T-helper 2 cell (primary cell): ENCODE data around the gene FARP2.
"Not testable (repeated sequence)": the region's sequence is repeated elsewhere in the genome, so short reads cannot be mapped to it uniquely, and the experiment has no call there.

ENCODE experiments used
- DNase-seq, 5 experiments: peaks; one replicate each; pipeline versions ENCODE4 v3.0.0 to v3.0.0-alpha.2; 2012 to 2022

Gene FARP2

DNA sequence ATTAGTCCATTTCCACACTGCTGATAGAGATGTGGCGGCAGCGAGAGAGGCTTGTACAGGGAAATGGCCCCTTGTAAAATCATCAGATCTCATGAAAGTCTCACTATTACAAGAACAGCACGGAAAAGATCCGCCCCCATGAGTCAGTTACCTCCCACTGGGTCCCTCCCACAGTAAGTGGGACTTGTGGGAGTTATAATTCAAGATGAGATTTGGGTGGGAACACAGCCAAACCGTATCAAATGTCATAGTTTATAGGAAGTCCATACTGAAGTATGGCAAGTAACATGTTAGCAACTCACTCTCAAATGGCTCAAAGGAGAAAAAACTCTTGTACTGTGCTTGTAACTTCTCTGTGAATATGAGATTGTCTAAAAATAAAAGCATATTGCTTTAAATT, 56.1 kb downstream of the FARP2 start:
- DNase-seq, result no peak

DNA sequence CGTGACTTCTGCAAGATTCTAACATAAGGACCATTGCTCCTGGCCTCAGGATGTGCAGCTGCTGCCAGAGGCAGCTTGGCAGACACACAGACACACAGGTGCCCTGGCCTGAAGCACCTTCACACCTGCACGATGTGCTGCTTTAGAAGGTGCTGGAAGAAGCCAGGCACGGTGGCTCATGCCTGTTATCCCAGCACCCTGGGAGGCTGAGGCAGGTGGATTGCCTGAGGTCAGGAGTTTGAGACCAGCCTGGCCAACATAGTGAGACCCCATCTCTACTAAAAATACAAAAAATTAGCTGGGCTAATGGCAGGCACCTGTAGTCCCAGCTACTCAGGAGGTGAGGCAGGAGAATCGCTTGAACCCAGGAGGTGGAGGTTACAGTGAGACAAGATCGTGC, 57.4 kb downstream of the FARP2 start:
- not testable (repeated sequence) for DNase-seq

DNA sequence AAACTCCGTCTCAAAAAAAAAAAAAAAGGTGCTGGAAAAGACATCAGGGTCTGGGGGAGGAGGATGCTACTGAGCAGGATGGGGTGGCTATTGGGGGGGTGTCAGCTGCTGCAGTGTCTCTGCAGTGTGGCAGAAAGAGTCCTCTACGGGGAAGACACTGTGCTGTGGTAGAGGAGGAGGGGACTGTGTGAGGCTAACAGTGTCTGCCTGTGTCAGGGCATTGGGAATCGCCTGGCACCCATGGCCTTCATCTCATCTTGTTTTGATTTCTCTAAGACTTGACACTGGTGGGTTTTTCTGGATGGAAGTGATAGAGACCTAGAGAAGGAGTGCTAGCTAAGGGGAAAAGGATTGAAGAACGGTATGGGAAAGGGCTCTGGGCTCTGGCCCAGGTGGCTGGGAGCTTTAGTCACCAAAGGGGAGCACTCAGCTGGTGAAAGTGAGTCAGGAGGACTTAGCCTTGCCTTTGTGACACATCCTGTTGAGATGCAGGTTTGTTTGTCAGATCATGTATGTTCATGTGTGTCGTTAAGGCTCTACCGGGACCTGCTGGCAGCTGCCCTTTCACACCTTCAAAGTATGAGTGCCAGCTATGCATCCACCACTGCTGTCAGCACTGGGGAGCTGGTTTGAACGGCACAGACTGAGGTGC, 58.0 kb downstream of the FARP2 start:
- DNase-seq, result no peak

DNA sequence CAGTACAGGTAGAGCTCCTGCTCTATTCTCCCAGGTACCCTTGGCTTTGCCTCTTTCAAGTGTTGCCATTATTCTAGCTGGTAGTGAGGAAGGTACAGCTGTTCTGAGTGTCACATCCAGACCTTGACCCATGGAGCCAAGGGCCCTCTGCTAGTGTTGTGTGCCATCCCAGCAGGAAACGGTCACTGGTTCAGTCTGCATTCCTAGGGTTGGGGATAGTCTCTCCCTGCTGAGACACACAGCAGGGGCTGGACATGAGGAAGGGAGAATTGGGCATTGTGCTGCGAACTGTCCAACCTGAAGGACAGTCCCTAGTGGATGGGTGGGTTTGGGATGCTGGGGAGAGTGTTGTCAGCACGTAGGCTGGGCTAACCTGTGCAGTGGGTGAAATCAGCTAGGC, 59.1 kb downstream of the FARP2 start:
- DNase-seq, result no peak

DNA sequence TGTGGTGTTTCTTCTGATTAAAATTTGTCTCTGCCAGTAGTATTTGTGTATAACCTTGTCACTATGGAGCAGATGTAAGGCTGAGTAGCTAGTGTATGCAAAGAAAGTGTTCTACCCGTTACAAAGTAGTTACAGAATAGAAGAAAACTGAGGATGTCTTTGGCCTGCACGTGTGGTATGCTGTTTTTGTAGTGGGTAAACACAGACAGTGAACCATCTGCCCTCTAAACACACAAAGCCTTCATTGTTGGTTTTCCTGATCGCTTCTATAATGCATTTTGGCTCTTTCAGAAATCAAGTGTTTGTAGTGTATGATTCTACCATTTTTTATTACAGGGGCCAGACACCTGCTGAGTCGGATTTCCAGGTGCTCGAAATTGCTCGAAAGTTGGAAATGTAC, 61.5 kb downstream of the FARP2 start:
- no peak for DNase-seq

DNA sequence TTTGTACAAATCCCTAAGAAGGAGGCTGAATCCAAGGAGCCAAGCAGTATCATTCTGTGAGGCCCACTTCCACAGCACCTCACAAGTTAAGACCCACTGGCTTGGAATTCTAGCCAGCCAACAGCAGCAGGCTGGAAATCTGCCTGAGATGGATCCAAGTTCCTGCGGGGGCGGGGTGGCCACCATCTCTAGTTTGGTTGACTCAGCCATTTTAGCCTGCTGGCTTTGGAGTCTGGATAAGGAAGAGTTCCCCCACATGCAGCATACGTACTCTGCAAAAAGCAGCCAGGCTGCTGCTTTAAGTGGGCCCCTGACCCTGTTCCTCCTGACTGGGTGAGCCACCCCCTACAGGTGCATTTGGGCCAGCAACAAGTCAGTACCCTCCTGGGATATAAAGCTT, 65.2 kb downstream of the FARP2 start:
- DNase-seq, result no peak

DNA sequence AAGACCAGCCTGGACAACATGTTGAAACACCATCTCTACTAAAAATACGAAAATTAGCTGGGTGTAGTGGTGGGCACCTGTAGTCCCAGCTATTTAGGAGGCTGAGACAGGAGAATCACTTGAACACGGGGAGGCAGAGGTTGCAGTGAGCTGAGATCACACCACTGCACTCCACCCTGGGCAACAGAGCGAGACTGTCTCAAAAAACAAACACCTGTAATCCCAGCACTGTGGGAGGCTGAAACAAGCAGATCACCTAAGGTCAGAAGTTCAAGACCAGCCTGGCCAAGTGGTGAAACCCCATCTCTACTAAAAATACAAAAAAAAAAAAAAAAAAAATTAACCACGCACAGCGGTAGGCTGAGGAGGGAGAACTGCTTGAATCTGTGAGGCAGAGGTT, 65.9 kb downstream of the FARP2 start:
- not testable (repeated sequence) for DNase-seq

DNA sequence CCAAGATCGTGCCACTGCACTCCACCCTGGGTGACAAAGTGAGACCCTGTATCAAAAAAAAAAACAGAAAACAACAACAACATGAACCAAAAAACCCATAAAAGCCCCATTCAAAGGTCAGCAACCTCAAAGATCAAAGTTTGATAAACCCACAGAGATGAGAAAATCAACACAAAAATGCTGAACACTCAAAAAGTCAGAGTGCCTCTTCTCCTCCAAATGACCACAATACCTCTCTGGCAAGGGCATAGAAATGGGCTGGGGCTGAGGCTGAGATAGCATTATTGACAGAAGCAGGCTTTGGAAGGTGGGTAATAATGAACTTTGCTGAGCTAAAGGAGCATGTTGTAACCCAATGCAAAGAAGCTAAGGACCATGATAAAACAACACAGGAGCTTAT, 66.3 kb downstream of the FARP2 start:
- no peak for DNase-seq

DNA sequence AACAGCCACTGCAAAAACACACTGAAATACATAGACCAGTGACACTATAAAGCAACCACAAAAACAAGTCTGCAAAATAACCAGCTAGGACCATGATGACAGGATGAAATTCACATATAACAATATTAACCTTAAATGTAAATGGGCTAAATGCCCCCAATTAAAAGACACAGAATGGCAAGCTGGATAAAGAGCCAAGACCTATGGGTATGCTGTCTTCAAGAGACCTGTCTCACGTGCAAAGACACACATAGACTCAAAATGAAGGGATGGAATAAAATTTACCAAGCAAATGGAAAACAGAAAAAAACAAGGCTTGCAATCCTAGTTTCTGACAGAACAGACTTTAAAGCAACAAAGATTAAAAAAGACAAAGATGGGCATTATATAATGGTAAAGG, 67.4 kb downstream of the FARP2 start:
- not testable (repeated sequence) for DNase-seq

DNA sequence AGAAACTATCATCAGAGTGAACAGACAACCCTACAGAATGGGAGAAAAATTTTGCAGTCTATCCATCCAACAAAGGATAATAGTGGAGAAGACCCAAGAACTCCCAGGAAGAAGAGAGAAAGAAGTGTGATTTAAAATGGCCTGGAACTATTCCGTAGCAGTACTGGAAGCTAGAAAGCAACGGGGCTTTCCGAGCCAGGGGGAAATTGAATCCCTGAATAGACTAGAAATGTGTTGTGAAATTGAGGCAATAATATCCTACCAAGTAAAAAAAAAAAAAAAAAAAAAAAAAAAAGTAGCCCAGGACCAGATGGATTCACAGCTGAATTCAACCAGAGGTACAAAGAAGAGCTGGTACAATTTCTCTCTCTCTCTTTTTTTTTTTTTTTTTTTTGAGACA, 69.3 kb downstream of the FARP2 start:
- DNase-seq, result no peak

DNA sequence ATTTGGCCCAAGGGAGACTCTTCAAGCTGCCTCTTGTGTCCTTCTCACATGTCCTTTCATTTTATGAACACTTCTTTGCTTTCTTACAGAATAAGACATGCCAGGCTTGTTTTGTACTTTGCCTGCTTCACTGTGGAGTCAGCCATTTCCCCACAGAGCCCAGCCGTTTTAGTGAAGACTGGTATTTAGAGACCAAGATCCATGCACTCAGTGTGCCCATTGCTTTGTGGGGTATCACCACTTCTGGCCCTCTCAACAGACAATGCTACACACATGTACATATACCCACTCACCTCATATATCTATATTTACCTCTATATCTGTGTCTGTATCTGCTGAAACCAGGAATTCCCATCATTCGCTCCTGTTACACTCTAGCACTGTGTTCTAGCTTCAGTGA, 74.1 kb downstream of the FARP2 start:
- no peak for DNase-seq

DNA sequence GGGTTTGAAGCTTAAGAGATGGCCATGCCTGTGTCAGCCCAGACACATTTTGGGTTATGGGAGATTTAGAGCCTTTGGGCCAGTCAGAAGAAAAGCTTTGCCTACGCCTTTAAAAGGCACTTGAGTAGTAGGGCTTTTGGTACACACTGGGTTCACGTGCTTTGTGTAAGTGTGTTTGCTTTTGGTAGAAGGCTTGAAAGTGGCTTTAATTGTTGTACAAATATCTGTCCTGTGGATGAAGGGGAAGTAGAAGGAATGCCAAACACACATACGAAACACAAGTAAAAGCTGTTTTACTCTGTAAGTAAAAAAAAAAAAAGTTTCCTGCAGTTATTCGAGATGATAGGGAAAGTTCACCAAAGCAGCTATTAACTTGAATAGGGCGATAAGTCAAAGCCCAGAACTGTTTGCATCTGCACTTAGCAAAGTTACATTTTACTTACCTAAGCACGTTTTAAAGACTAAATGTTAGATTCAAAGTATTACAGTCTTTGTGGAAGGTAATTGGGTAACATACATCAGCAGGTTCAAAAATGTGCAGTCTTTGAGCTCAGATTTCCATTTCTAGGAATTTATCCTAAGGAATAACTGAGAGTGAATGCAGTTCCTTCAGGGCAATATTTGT, 76.9 kb downstream of the FARP2 start:
- DNase-seq, result no peak

DNA sequence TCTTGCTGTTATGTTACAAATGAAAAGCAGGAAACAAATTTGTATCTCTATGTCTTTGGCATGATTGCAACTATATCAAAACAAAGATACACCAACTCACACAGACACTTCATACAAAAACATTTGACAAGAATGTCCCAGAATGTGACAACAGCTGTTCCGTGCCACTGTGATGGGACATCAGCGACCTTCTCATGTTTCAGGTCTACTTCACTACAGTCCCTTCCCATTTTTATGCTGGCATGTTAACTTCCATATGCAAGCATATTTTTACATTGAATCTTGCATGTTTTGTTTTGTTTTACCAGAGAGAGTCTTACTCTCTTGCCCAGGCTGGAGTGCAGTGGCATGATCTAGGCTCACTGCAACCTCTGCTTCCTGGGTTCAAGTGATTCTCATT, 81.1 kb downstream of the FARP2 start:
- DNase-seq, result no peak

DNA sequence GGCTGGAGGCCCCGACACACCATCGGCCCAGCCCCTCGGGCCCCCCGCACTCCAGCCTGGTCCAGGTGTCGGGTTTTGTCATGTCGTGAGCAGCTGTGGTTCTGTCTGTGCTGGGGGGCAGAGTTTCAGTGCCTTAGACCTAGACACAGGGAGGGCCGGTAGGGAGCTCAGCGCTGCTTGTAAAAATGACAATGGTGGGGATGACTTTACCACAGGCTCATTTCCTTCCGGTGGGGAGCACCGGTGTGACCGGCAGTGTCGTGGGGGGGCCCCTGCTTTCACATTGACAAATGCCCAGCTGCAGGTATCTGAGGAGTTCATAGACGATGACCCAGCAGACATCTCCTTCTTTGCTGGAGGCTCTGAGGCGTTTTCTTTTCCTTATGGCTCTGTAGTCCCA, 85.4 kb downstream of the FARP2 start:
- DNase-seq, result no peak

DNA sequence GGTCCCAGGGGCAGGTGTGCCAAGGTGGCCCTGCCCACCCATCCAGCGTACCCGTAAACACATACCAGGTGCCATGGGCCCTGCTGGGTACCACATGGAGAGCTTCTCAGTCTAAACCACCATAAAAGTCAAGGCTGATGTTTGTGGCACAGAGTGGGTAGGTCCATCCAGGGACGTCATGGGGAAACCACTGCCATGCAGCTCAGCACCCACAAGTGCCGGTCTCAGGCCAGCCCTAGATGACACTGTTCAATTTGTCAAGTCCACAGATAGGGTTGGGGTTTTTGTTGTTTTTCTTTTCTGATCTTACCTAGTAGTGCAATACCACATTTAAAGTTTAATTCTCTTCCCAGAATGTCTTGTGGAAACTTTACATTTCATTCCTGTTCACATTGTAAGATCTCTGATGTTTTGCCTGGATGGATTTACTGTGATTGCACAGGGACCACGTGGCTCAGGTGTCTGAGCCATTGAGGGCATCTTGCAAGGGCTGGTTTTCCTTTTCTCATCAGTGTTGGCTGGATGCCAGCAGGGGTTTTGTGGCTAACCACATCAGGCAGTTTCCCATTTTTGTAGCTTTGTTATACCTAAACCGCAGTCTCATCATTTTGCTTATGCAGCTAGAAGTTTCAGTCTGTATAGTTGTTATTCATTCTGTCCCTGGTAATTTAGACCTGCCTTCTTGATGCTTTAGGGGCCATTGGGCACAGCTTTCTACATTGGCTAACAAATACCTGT, 87.6 kb downstream of the FARP2 start:
- DNase-seq, result peak; percentile 52 to 96 (median 85)

DNA sequence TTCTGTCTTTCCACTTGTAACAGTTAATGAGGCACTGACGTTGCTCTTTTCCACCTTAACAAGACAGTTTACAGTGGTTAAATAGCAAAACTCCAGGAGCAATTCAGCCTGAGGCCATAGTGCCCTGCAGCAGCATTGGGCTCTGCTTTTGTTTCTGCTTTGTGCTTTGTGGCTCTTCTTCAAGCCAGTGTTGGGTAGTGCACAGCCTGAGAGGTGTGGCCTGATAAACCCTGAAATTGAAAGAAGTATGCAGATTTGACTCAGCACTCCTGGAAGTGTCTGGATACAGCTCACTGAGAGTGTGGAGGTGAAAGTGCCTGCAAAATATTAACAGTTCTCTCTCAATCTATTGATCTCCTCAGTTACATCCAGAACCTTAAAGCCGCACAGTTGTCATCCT, 89.3 kb downstream of the FARP2 start:
- peak in 1 of 5 experiments; percentile 85 for DNase-seq

DNA sequence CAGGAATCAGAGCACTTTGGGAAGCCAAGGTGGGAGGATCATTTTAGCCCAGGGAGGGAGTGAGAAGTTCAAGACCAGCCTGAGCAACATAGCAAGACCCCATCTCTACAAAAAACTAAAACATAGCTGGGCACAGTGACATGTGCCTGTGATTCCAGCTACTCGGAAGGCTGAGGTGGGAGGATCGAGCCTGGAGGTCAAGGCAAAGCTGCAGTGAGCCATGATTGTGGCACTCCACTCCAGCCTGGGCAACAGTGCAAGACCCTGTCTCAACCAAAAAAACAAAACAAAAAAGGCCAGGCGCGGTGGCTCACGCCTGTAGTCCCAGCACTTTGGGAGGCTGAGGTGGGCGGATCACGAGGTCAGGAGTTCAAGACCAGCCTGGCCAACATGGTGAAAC, 94.0 kb downstream of the FARP2 start:
- DNase-seq, result not testable (repeated sequence)

DNA sequence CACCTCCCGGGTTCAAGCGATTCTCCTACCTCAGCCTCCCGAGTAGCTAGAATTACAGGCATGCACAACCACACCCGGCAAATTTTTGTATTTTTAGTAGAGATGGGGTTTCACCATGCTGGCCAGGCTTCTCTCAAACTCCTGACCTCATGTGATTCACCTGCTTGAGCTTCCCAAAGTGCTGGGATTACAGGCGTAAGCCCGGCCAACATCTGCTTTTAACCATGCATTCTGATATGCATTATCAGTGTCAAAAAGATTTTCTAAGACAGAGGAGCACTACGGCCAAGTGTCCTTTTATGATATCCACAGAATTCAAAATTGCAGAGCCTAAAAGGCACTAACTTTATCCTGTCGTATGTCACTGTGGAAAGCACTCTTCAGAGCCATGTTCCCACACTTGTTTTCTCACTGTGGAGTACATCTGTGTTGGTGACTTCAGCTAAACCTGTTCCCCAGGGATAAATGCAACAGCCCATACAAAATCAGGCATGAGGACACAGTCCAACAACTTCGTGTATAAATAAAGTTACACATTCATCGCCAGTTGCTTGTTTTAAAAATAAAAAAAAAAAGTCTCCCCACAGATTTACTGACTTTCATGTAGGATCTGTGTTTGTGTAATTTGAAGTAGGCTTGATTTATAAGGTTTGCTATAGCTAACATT, 95.9 kb downstream of the FARP2 start:
- no peak for DNase-seq

DNA sequence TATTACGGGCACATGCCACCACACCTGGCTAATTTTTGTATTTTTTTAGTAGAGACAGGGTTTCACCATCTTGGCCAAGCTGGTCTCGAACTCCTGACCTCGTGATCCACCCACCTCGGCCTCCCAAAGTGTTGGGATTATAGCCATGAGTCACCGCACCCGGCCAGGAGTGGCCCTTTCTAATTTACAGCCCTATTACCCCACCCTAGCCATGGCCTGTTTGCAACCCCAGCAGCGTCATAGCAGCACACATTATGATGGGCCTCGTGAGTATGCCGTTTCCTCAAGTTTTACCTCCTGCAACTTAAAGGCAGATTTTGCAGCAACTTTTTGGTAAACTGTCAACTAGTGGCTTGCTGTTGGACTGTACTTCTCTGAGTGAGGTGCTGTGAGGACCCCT, 97.8 kb downstream of the FARP2 start:
- not testable (repeated sequence) for DNase-seq

DNA sequence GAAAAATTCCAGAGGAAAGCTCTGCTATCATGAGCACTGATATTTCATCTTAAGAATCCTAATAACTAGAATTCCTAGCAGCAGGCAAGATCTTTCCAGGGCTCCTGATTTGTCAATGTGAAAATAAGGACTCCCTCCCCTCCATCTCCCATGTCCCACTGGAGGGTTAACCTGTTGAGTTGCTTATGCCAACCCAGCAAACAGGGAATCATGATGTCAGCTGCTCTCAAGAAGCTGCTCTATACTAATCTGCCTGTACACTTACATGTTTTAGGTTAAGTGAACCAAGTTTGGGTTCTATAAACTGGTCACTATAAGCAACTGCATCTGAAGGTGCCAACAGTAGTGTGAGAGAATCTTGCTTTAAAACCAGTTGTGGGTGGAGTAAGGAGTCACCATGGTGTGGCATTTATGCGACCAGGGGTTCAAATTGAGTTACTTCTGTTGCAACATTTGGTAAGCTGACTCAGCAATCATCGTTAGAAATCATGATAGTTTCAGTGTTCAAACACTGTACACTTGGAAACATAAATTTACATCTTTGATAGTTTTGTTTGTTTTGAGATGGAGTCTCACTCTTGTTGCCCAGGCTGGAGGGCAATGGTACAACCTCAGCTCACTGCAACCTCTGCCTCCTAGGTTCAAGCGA, 98.9 kb downstream of the FARP2 start:
- DNase-seq, result peak in 1 of 5 experiments; percentile 8

DNA sequence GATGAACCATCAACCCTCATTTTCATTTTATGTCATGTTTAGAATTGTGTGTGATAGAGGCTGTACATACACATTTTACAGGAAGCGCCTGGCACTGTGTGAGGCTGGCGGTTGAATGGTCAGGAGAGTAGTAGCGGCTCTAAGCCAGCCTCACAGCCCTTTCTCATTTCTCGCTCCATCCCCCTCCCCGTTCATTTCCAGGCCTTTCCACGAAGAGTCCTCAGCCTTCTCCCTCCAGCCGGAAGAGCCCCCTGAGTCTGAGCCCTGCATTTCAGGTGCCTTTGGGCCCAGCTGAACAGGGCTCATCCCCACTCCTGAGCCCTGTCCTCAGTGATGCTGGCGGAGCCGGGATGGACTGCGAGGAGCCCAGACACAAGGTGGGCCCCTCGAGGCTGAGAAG, 100.5 kb downstream of the FARP2 start:
- DNase-seq, result no peak

DNA sequence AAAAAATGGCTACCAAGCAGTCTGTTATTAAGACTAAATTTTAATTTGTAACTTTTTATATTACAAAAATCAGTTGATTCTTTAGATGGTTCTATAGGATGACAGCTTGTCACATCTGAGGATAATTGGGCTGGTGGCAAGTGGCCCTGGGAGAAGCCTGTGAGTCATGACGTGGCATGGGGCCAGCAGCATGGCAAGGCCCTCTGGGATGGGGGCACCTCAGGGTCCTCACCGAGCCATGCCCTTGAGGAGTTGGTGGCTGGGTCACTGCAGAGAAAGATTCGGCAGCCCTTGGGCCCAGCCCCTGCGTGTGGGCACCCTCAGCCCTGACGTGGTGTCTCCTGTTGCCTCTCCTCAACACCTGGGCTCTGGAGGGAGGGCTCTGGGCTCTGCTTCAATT, 102.6 kb downstream of the FARP2 start:
- no peak for DNase-seq

DNA sequence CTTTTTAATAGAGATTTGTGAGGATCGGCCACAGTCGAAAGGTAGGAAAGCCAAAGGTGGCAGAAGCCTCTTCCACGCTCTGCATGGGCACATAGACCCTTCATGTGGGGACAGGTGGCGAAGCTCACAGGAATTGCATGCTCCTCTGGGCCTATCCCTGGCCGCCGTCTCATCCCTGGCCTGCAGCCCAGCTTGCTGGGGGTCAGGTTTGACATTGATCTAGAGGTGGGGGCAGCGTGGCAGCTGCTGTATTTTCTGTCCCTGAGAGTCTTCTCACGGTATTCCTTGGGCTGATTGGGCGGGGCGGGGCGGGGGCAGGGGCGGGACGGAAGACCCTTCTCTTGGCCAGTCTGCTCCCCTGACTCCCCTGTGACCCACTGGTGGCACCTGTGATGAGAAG, 103.4 kb downstream of the FARP2 start:
- no peak for DNase-seq
